Chondrocyte (in vitro differentiated cells): ENCODE measurements around the gene PRAMEF10. TPM values are rescaled to one million over a fixed set of nuclear protein-coding genes. Genes with fewer than 3 reads are reported as not detected.
A peak's percentile ranks its signal among the peaks of the same experiment; 100 is the strongest.
"Not testable (repeated sequence)": the region's sequence is repeated elsewhere in the genome, so short reads cannot be mapped to it uniquely, and the experiment has no call there.

Experiments used
- DNase-seq: peaks from one replicate; pipeline ENCODE4 v3.0.0; 2021; ENCODE audit warnings: mixed read lengths, low spot score
- H3K27ac Mint-ChIP-seq: one replicate; pipeline ENCODE4 v1.8.0; 2021; ENCODE audit warnings: mild to moderate bottlenecking, moderate library complexity, mixed read lengths; ENCODE audit not compliant: unreplicated experiment
- H3K27me3 Mint-ChIP-seq: 2 replicates; pipeline ENCODE4 v1.8.0; 2021; ENCODE audit warnings: low read depth, mixed read lengths
- H3K36me3 Mint-ChIP-seq: 2 replicates; pipeline ENCODE4 v1.8.0; 2021; ENCODE audit warnings: low read depth, mixed read lengths
- H3K4me1 Mint-ChIP-seq: 2 replicates; pipeline ENCODE4 v1.8.0; 2021; ENCODE audit warnings: low read depth, mild to moderate bottlenecking, mixed read lengths
- H3K4me3 Mint-ChIP-seq: one replicate; pipeline ENCODE4 v1.8.0; 2021; ENCODE audit warnings: mild to moderate bottlenecking, moderate library complexity, mixed read lengths; ENCODE audit not compliant: unreplicated experiment
- H3K9me3 Mint-ChIP-seq: 2 replicates; pipeline ENCODE4 v1.8.0; 2021; ENCODE audit warnings: low read depth, mixed read lengths
- long read RNA-seq: library from polyadenylated mRNA; stranded (forward); transcript quantifications from one replicate; pipeline ENCODE4 v2.0.0, GENCODE V29; 2021
- total RNA-seq: library from RNA; stranded (reverse); gene quantifications from 3 replicates; pipeline ENCODE4 v1.2.1, GENCODE V29; 2021
- TF ChIP-seq, protein P1 (sequence below): fragments of 200-600 bp; sonication (generic); IDR thresholded peaks from 2 replicates; pipeline ENCODE4 v1.5.0; 2021; ENCODE audit warnings: antibody characterized with exemption, mild to moderate bottlenecking, moderate library complexity

The PRAMEF10 gene, protein sequence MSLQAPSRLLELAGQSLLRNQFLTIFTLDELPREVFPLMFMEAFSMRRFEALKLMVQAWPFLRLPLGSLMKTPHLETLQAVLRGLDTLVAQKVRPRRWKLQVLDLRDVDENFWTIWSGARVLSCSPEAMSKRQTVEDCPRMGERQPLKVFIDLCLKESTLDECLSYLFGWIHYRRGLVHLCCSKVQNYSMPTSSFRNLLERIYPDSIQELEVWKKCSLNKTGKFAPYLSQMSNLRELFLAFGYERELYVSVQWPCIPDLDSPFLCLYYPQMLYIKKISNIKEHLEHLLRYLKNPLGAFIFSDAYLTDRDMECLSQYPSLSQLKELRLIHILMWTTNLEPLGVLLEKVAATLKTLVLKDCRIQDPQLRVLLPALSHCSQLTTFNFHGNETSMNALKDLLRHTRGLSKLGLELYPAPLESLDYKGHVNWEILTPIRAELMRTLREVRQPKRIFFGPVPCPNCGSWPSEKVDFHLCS
- not detected in 3 replicates for total RNA-seq
- long read RNA-seq, result 0 reads

DNA sequence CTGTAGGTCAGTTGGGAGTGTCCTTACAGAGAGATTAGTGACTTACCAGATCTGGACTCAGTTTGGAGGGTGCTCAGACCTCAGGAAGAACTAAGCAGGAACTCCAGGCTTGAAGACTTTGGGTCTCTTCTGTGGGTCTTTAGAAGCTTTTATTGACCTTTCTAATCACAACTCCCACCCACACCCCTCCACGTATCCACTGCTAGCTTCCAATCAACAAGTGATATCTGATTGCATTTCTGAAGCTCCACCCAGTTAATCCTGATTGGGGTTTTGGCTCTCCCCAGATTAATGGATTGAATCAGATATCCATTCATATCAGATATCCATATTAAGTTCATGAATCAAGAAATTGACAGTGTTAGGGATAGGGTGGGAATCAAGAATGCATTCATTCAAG, at the start of gene PRAMEF10:
Gene PRAMEF10 (minus strand): TSS at position 101 of the 400 bp plus-strand sequence. CDS start 2,423 bp downstream, outside the sequence.
- not testable (repeated sequence) for H3K4me1 Mint-ChIP-seq, H3K9me3 Mint-ChIP-seq, DNase-seq, H3K27me3 Mint-ChIP-seq, H3K4me3 Mint-ChIP-seq, H3K27ac Mint-ChIP-seq, H3K36me3 Mint-ChIP-seq

DNA sequence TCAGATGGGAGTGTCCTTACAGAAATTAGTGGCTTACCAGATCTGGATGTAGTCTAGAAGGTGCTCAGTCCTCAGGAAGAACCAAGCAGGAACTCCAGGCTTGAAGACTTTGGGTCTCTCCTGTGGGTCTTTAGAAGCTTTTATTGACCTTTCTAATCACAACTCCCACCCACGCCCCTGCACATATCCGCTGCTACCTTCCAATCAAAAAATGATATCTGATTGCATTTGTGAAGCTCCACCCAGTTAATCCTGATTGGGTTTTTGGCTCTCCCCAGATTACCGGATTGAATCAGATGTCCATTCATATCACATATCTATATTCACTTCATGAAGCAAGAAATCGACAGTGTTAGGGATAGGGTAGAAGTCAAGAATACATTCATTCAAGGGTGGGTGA, 49.4 kb upstream of the PRAMEF10 start, which contains the start of gene PRAMEF6:
Gene PRAMEF6 (minus strand): TSS at position 101 of the 400 bp plus-strand sequence. CDS start 5,062 bp downstream, outside the sequence.
- not testable (repeated sequence) for H3K36me3 Mint-ChIP-seq, H3K9me3 Mint-ChIP-seq, H3K4me1 Mint-ChIP-seq, H3K27me3 Mint-ChIP-seq, H3K27ac Mint-ChIP-seq, H3K4me3 Mint-ChIP-seq, DNase-seq

- not testable (repeated sequence) for H3K27me3 Mint-ChIP-seq, H3K36me3 Mint-ChIP-seq
Measured at GRCh38 chr1:12924368-12924767, 26.3 kb upstream of the PRAMEF10 start.

DNA sequence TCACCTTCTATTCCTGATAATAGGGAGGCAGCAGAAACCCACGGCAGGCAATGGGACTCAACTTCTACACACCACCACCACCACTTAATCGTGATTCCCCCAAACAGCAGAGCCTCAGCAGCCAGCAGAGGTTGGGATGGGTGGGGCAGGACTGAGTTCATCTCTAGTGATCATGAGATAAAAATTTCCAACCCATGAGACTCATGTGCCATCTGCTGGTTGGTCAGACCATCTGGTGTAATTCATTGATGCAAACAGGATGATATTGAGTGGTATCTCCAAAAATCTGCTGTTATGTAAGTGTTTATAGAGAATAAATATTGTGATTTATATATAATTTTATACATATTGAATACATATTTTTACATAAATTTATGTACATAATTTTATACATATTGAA, 23.7 kb upstream of the PRAMEF10 start:
- H3K4me1 Mint-ChIP-seq, DNase-seq, H3K27ac Mint-ChIP-seq, H3K27me3 Mint-ChIP-seq, H3K36me3 Mint-ChIP-seq, H3K4me3 Mint-ChIP-seq, H3K9me3 Mint-ChIP-seq: not testable (repeated sequence)
- TF ChIP-seq, protein P1, sequence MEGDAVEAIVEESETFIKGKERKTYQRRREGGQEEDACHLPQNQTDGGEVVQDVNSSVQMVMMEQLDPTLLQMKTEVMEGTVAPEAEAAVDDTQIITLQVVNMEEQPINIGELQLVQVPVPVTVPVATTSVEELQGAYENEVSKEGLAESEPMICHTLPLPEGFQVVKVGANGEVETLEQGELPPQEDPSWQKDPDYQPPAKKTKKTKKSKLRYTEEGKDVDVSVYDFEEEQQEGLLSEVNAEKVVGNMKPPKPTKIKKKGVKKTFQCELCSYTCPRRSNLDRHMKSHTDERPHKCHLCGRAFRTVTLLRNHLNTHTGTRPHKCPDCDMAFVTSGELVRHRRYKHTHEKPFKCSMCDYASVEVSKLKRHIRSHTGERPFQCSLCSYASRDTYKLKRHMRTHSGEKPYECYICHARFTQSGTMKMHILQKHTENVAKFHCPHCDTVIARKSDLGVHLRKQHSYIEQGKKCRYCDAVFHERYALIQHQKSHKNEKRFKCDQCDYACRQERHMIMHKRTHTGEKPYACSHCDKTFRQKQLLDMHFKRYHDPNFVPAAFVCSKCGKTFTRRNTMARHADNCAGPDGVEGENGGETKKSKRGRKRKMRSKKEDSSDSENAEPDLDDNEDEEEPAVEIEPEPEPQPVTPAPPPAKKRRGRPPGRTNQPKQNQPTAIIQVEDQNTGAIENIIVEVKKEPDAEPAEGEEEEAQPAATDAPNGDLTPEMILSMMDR, result peak; percentile 17

More at GRCh38 chr1:12924368-12924767, 26.3 kb upstream of the PRAMEF10 start:
- H3K4me1 Mint-ChIP-seq, H3K27ac Mint-ChIP-seq, H3K4me3 Mint-ChIP-seq, H3K9me3 Mint-ChIP-seq, DNase-seq: not testable (repeated sequence)

DNA sequence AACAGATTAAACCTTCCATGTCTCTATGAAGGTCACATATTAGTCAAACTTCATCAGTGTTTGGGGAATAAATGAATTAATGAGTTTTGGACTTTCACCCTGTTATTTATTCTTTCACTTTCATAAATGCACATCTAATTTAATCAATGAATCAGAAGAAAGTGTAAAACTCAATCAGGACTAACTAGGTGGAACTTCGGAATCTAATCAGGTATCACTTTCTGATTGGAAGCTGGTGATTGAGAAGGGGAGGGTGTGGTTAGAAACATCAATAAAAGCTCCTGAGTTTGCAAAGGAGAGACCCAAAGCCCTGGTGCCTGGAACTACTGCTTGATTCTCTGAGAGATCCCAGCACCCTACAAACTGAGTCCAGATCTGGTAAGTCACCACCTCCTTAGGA, 18.2 kb upstream of the PRAMEF10 start, which contains the start of gene PRAMEF7:
Gene PRAMEF7 (plus strand): TSS at position 301 of the 400 bp plus-strand sequence. CDS start 1,083 bp downstream, outside the sequence.
- not testable (repeated sequence) for H3K27me3 Mint-ChIP-seq, H3K4me3 Mint-ChIP-seq, H3K27ac Mint-ChIP-seq, H3K9me3 Mint-ChIP-seq, DNase-seq, H3K36me3 Mint-ChIP-seq, H3K4me1 Mint-ChIP-seq

DNA sequence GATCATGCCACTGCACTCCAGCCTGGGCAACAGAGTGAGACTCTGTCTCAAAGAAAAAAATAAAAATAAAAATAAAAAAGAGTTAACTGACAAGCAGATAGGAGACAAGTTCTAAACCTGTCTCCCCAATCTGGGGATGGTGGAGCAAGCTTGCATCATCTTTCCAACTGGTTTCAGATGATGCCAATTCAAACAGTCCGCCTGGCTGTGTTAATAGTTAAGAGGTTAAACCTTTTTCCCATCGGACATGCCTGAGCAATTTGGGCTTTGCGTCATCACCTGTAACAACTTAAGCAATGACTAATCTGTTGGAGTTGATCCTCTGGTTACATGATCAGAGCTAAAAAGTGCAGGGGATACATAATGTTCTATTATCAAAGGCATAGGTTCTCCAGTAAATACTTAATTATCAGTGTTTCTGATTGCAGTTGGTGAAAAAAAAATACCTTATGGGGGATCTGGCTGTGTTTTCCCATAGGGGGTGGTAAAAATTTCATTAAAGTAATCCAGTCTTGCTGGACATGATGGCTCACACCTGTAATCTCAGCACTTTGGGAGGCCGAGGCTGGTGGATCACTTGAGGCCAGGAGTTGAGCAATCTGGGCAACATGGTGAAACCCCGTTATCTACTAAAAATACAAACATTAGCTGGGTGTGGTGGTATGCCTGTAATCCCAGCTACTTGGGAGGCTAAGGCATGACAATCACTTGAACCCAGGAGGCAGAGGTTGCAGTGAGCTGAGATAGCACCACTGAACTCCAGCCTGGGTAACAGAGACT, 5.9 kb upstream of the PRAMEF10 start:
- not testable (repeated sequence) for H3K27ac Mint-ChIP-seq, H3K4me1 Mint-ChIP-seq, H3K27me3 Mint-ChIP-seq, H3K9me3 Mint-ChIP-seq, H3K4me3 Mint-ChIP-seq, DNase-seq, H3K36me3 Mint-ChIP-seq

GRCh38 chr1:12899186-12899585, 1.1 kb upstream of the PRAMEF10 start:
- H3K9me3 Mint-ChIP-seq, H3K4me1 Mint-ChIP-seq, DNase-seq, H3K36me3 Mint-ChIP-seq, H3K4me3 Mint-ChIP-seq, H3K27me3 Mint-ChIP-seq, H3K27ac Mint-ChIP-seq: not testable (repeated sequence)

GRCh38 chr1:12886101-12886500, 12.0 kb downstream of the PRAMEF10 start, which contains the start of gene PRAMEF4:
Gene PRAMEF4 (minus strand): TSS chr1:12886201. CDS start chr1:12883394, 2,807 bp downstream.
- H3K27ac Mint-ChIP-seq, H3K4me1 Mint-ChIP-seq, H3K9me3 Mint-ChIP-seq, H3K4me3 Mint-ChIP-seq, H3K36me3 Mint-ChIP-seq, H3K27me3 Mint-ChIP-seq, DNase-seq: not testable (repeated sequence)

- not testable (repeated sequence) for H3K4me3 Mint-ChIP-seq, H3K36me3 Mint-ChIP-seq, DNase-seq, H3K27ac Mint-ChIP-seq, H3K9me3 Mint-ChIP-seq, H3K27me3 Mint-ChIP-seq, H3K4me1 Mint-ChIP-seq
Measured at GRCh38 chr1:12878453-12878852, 19.6 kb downstream of the PRAMEF10 start.

GRCh38 chr1:12863131-12863880, 34.8 kb downstream of the PRAMEF10 start:
- H3K36me3 Mint-ChIP-seq, H3K4me3 Mint-ChIP-seq, DNase-seq, H3K4me1 Mint-ChIP-seq, H3K27me3 Mint-ChIP-seq, H3K27ac Mint-ChIP-seq: not testable (repeated sequence)
- peaks cover 11% of the 10 kb centered on the region for H3K9me3 Mint-ChIP-seq

GRCh38 chr1:12856786-12857185, 41.3 kb downstream of the PRAMEF10 start, which contains the start of gene PRAMEF2:
Gene PRAMEF2 (plus strand): TSS chr1:12857086. CDS start chr1:12859010, 1,924 bp downstream.
- not testable (repeated sequence) for H3K27me3 Mint-ChIP-seq, H3K36me3 Mint-ChIP-seq, DNase-seq, H3K4me1 Mint-ChIP-seq, H3K27ac Mint-ChIP-seq, H3K4me3 Mint-ChIP-seq
- H3K9me3 Mint-ChIP-seq, result peaks cover 18% of the 10 kb centered on the region
